HCT116 (cell line): ENCODE data around the gene ZNF735. TPM values are rescaled to one million over a fixed set of nuclear protein-coding genes. Genes with fewer than 3 reads are reported as not detected.
A peak's percentile ranks its signal among the peaks of the same experiment; 100 is the strongest.

Experiments used
- ATAC-seq: fragments of 200-7000 bp; cut with Tn5 transposase; 2 replicates; pipeline ENCODE4 v1.9.1; 2020; ENCODE audit warnings: mild to moderate bottlenecking, moderate library complexity
- BruUV-seq: library from RNA; stranded (reverse); fragments of 400-500 nt; replicated peaks from 2 replicates; lab custom pipeline; 2021; lab: Mats Ljungman, UMichigan
- CTCF ChIA-PET: fragments of 300-600 bp; sonication (Branson Sonifier 250); formaldehyde crosslinking; loops from one replicate; lab custom pipeline; 2021; ENCODE audit warnings: antibody characterized with exemption; lab: Charles Lee
- POLR2A ChIA-PET: fragments of 300-600, 350-600 bp; sonication (Branson Sonifier 250); formaldehyde crosslinking; loops from one replicate; lab custom pipeline; 2021; ENCODE audit warnings: antibody characterized with exemption; lab: Charles Lee
- RAD21 ChIA-PET, 2 experiments: fragments of 300-600 bp; sonication (Branson Sonifier 250); formaldehyde crosslinking; loops; one replicate each; lab custom pipeline; 2023; ENCODE audit warnings: low total read pairs in 2 of 2; ENCODE audit not compliant: uncharacterized antibody in 2 of 2, unreplicated experiment in 2 of 2, low non-redundant PET in 1 of 2; lab: Charles Lee
- DNase-seq: peaks from one replicate; pipeline ENCODE4 v3.0.0-alpha.2; 2010; ENCODE audit warnings: low read depth, low spot score
- H2AFZ ChIP-seq: fragments of 200-600 bp; shearing (Covaris generic), sonication (generic); 2 replicates; pipeline ENCODE4 v1.6.1; 2017; ENCODE audit warnings: low read depth, mixed run types, mixed read lengths, antibody characterized with exemption, low read length; ENCODE audit not compliant: poor library complexity, severe bottlenecking
- H3K27ac ChIP-seq: 2 replicates; pipeline ENCODE4 v1.5.1; 2012; ENCODE audit warnings: low read depth, low read length
- H3K27me3 ChIP-seq: fragments of 200-600 bp; sonication (generic); 2 replicates; pipeline ENCODE4 v1.6.1; 2016; ENCODE audit warnings: mixed run types, low read length, mixed read lengths; ENCODE audit not compliant: insufficient read depth
- H3K36me3 ChIP-seq, 2 experiments: fragments of 200-500 bp in 1 of 2; fragments of 200-600 bp in 1 of 2; sonication (Bioruptor generic) in 1 of 2; sonication (generic) in 1 of 2; 2 replicates each; pipeline versions ENCODE4 v1.5.1 to v1.6.1; 2014 to 2016; ENCODE audit warnings: low read length in 2 of 2, inconsistent platforms in 1 of 2, mixed read lengths in 1 of 2, mixed run types in 1 of 2; ENCODE audit not compliant: insufficient read depth in 2 of 2, control insufficient read depth in 1 of 2
- H3K4me1 ChIP-seq, 2 experiments: fragments of 200-600 bp in 1 of 2; sonication (generic) in 1 of 2; 2 replicates each; pipeline versions ENCODE4 v1.5.1 to v1.6.1; 2012 to 2017; ENCODE audit warnings: low read length in 2 of 2, inconsistent platforms in 1 of 2, mild to moderate bottlenecking in 1 of 2, mixed read lengths in 1 of 2, mixed run types in 1 of 2, moderate library complexity in 1 of 2; ENCODE audit not compliant: insufficient read depth in 2 of 2, control insufficient read depth in 1 of 2
- H3K4me2 ChIP-seq: fragments of 200-600 bp; sonication (generic); 2 replicates; pipeline ENCODE4 v1.6.1; 2017; ENCODE audit warnings: mixed run types, low read length, mixed read lengths
- H3K4me3 ChIP-seq, 2 experiments: fragments of 200-600 bp in 1 of 2; sonication (generic) in 1 of 2; replicated peaks in 1 of 2; 2 replicates each; pipeline ENCODE4 v1.5.1; 2011 to 2016; ENCODE audit warnings: low read length in 2 of 2, control low read depth in 1 of 2, low read depth in 1 of 2, mild to moderate bottlenecking in 1 of 2, mixed read lengths in 1 of 2, mixed run types in 1 of 2
- H3K79me2 ChIP-seq: fragments of 200-600 bp; sonication (generic); 2 replicates; pipeline ENCODE4 v1.6.1; 2017; ENCODE audit warnings: mild to moderate bottlenecking, mixed run types, low read length, moderate library complexity, mixed read lengths; ENCODE audit not compliant: insufficient read depth
- H3K9ac ChIP-seq: fragments of 200-600 bp; sonication (generic); 2 replicates; pipeline ENCODE4 v1.6.1; 2016; ENCODE audit warnings: low read length, mixed read lengths
- H3K9me2 ChIP-seq: fragments of 200-600 bp; sonication (generic), shearing (Covaris generic); 2 replicates; pipeline ENCODE4 v1.6.1; 2017; ENCODE audit warnings: mixed run types, mild to moderate bottlenecking, moderate library complexity; ENCODE audit not compliant: insufficient read depth
- H3K9me3 ChIP-seq, 2 experiments: fragments of 200-500 bp in 1 of 2; fragments of 200-600 bp in 1 of 2; sonication (Bioruptor generic) in 1 of 2; sonication (generic) in 1 of 2; 2 replicates each; pipeline ENCODE4 v1.6.1; 2014 to 2017; ENCODE audit warnings: low read length in 2 of 2, mixed read lengths in 2 of 2, inconsistent platforms in 1 of 2, low read depth in 1 of 2, mild to moderate bottlenecking in 1 of 2, mixed run types in 1 of 2, moderate library complexity in 1 of 2; ENCODE audit not compliant: control insufficient read depth in 1 of 2, insufficient read depth in 1 of 2
- H4K20me1 ChIP-seq: fragments of 200-600 bp; sonication (generic), shearing (Covaris generic); 2 replicates; pipeline ENCODE4 v1.6.1; 2017; ENCODE audit warnings: mixed run types, mild to moderate bottlenecking, moderate library complexity; ENCODE audit not compliant: insufficient read depth
- ATF3 ChIP-seq: IDR thresholded peaks from 2 replicates; pipeline ENCODE4 v1.6.1; 2012
- CEBPB ChIP-seq: IDR thresholded peaks from 2 replicates; pipeline ENCODE4 v1.6.1; 2012; ENCODE audit warnings: low read depth
- EGR1 ChIP-seq: IDR thresholded peaks from 2 replicates; pipeline ENCODE4 v1.6.1; 2012; ENCODE audit warnings: low read depth
- ELF1 ChIP-seq: IDR thresholded peaks from 2 replicates; pipeline ENCODE4 v1.6.1; 2012; ENCODE audit warnings: low read depth, borderline replicate concordance
- EZH2phosphoT487 ChIP-seq: fragments of 200-600 bp; IDR thresholded peaks from 2 replicates; pipeline ENCODE4 v1.6.1; 2018; ENCODE audit warnings: antibody characterized with exemption, borderline replicate concordance
- FOSL1 ChIP-seq: IDR thresholded peaks from 2 replicates; pipeline ENCODE4 v1.6.1; 2012; ENCODE audit warnings: low read depth
- JUND ChIP-seq: IDR thresholded peaks from 2 replicates; pipeline ENCODE4 v1.6.1; 2012
- POLR2A ChIP-seq: IDR thresholded peaks from 2 replicates; pipeline ENCODE4 v1.7.0; 2011; ENCODE audit warnings: borderline replicate concordance; ENCODE audit not compliant: insufficient read depth, insufficient read length; ENCODE audit errors: extremely low read depth
- REST ChIP-seq: IDR thresholded peaks from 2 replicates; pipeline ENCODE4 v1.6.1; 2012; ENCODE audit warnings: low read depth
- SIN3A ChIP-seq: IDR thresholded peaks from 2 replicates; pipeline ENCODE4 v1.6.1; 2012; ENCODE audit warnings: low read depth
- SP1 ChIP-seq: IDR thresholded peaks from 2 replicates; pipeline ENCODE4 v1.6.1; 2012; ENCODE audit warnings: low read depth
- TCF7L2 ChIP-seq: IDR thresholded peaks from 2 replicates; pipeline ENCODE4 v1.7.0; 2011; ENCODE audit warnings: borderline replicate concordance, inconsistent platforms; ENCODE audit not compliant: insufficient read depth, insufficient read length; ENCODE audit errors: extremely low read depth
- ZFX ChIP-seq: fragments of 450-650 bp; IDR thresholded peaks from 2 replicates; pipeline ENCODE4 v1.6.1; 2017
- ZNF274 ChIP-seq: fragments of 200-500 bp; sonication (Bioruptor generic); IDR thresholded peaks from 2 replicates; pipeline ENCODE4 v1.6.1; 2014; ENCODE audit warnings: mild to moderate bottlenecking, low read depth, low read length, inconsistent platforms
- intact Hi-C: fragments of 100-400 bp; cut with micrococcal nuclease; formaldehyde crosslinking; loops from 2 replicates; pipeline ENCODE4 v1.10.0; 2022
- total RNA-seq: library from RNA; stranded (reverse); gene quantifications from one replicate; pipeline ENCODE4 v1.2.1, GENCODE V29; 2021; ENCODE audit not compliant: unreplicated experiment

The ZNF735 gene
- total RNA-seq, 1 experiment from 2014 or later: not detected

GRCh38 chr7:64174328-64174727 is 32.7 kb upstream of the ZNF735 start:
- no peak for TF ChIP-seq SIN3A
- TF ChIP-seq CEBPB: no peak
- no peak for TF ChIP-seq ATF3
- TF ChIP-seq SP1: no peak
- TF ChIP-seq ZNF274: no peak
- no peak for TF ChIP-seq ELF1
- no peak for TF ChIP-seq TCF7L2
- no peak for TF ChIP-seq ZFX
- TF ChIP-seq JUND: no peak
- TF ChIP-seq FOSL1: no peak
- no peak for TF ChIP-seq EGR1
- no peak for TF ChIP-seq EZH2phosphoT487
- Histone ChIP-seq H3K79me2 (no peaks in the 10 kb centered on the region), H3K36me3 (no peaks in the 10 kb centered on the region), H3K4me3 (no peak overlapping the region), H3K9me2 (no peaks in the 10 kb centered on the region), H3K4me1 (no peaks in the 10 kb centered on the region), H3K4me2 (no peak overlapping the region), H3K9me3 (peaks cover 0 to 5% of the 10 kb centered on the region in 2 experiments; a peak in 2 of 4 replicates), H2AFZ (no peak overlapping the region), H4K20me1 (no peaks in the 10 kb centered on the region; the same call in 1 of the 2 replicates), H3K9ac (no peak overlapping the region), H3K27me3 (no peaks in the 10 kb centered on the region), H3K27ac (no peak overlapping the region)
- intact Hi-C loops: no loop called here
- RAD21 ChIA-PET: no interaction called here
- POLR2A ChIA-PET: no interaction called here
- CTCF ChIA-PET: no interaction called here
- no TSS peak for BruUV-seq
- no peak for ATAC-seq
- DNase-seq: no peak

GRCh38 chr7:64174941-64175340 is 32.1 kb upstream of the ZNF735 start:
- DNase-seq (no peak), ATAC-seq (no peak)
- Histone ChIP-seq H3K4me2 (no peak overlapping the region), H3K27me3 (no peaks in the 10 kb centered on the region), H3K4me1 (no peaks in the 10 kb centered on the region), H3K9ac (no peak overlapping the region), H3K4me3 (no peak overlapping the region), H3K9me2 (no peaks in the 10 kb centered on the region), H4K20me1 (no peaks in the 10 kb centered on the region; the same call in 1 of the 2 replicates), H3K9me3 (peaks cover 2 to 5% of the 10 kb centered on the region in 2 experiments; a peak in 2 of 4 replicates), H3K27ac (no peak overlapping the region), H2AFZ (no peak overlapping the region), H3K36me3 (no peaks in the 10 kb centered on the region), H3K79me2 (no peaks in the 10 kb centered on the region)
- POLR2A ChIA-PET: no interaction called here
- TF ChIP-seq REST: peak; percentile 46
- no peak for TF ChIP-seq POLR2A
- CTCF ChIA-PET: no interaction called here
- BruUV-seq: no TSS peak
- intact Hi-C loops: no loop called here
- RAD21 ChIA-PET: no interaction called here
